HUDEP-2 (cell line): ENCODE measurements around the gene PAX5.

Experiments used
- DNase-seq, 76 experiments: peaks; one replicate each; lab custom pipeline; 2025; ENCODE audit not compliant: unreplicated experiment in 76 of 76; lab: John Stamatoyannopoulos, UW

Gene PAX5

DNA sequence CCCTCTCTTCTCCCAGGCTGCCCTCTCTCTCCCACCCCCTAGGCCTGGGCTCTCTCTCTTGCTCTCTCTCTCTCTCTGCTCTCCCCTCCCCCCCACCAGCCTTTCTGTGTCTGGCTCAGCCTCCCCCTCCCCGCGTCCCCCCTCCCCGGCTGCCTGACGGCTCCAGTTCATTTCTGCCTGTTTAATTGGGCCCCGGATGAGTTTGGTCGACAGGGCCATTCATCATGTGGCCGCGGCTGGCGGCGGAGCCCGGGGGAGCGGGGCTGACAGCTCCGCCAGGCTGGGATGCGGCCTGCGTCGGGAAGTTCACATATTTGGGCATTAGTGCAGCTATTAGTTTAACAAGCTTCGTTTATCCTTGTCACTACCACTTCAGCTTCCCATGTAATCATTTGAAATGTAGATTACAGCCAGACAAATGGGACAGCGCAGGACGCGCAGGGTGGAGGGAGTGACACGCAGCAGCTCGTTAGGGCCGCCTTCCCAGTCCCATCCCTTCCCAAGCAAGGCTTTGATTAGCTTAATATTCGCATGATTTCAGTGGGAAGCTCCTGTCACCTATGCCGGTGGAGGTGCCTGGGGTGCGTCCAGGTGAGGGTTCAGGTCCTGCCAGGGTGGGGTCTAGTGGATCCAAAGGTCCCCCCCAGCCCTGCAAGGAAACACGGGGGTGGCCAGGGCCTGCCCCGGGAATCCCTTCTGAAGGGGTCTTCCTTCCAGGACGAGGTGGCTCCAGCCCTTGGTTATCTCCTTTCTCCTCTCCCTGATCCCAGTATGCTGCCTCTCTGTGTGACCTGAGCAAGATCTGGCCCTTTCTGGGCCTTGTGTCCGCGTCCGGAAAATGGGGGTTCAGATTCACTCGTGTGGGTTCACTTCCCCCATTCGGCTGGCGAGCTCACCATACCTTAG is 214.8 kb downstream of the PAX5 start:
- DNase-seq: no peak

DNA sequence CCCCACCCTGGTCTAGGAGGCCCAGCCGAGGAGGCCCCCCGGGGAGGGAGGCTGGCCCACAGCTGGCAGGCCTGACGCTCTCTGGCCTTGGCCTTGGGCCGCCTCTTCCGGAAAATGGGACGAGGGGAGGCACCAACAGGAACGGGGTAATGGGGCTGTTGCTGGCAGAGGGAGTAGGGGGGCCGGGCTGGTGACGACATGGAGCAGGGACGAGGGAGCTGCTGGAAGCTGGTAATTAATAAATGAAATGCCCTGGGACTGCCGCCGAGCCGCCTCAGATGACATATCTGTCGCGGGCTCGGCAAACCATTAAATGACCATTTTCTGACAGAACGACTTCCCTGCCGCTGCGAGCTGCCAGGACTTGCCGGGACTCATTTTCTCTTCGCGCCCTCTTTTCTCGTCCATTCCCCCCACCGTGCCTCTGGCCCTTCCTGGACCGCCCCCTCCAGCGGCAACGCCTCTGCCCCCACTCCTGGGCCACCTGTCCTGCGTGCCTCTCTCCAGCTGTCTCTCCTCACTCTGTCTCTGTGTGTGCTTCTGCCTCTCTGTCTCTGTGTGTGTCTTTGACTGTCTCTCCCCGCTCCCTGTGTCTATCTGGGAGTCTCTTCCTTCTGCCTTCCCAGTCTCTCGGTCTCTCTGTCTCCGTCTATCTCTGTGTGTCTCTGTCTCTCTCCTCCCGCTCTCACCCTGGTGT is 215.7 kb downstream of the PAX5 start:
- DNase-seq: no peak

DNA sequence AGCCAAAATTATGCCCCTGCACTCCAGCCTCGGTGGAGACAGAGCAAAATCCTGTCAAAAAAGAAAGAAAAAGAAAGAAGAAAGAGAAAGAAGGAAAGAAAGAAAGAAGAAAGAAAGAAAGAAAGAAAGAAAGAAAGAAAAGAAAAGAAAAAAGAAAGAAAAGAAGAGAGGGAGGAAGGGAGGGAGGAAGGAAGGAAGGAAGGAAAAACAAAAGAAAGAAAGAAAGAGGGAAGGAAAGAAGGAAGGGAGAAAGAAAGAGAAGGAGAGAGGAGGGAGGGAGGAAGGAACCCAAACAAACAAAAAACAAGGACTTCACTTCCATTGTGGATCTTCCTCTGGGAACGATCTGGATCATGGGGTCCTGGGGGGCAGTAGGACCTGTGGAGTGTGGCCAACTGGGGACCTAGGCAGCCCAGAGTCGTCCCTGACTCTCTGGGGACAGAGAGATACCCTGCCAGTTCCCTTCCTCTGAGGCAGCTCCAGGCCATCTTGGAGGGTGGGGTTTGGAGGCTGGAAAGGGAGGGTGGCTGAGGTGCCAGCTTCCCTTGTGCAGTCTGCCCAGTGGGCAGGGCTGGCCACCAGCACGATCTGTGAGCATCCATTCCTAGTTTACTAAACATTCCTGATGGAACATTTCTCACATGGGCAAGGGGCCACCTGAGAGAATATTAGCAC is 216.8 kb downstream of the PAX5 start:
- no peak for DNase-seq

DNA sequence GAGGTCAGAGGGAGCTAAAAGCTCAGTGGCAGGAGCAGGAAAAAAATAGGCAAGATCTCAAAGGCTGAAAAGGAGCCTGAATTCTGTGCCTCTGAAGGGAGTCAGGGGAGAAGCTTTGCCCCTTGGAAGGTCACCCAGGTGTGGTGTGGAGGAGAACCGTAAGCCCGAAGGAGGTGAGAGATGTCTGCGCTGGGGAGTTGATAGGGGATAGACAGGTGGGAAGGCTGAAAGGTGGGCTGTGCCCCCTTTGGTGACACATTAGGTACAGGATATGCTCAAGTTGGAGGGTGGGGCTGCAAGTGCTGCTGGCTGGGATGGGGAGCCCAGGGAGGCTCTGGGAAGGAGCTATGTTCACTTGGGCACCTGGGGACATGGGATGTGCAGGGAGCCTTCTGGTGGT is 217.7 kb downstream of the PAX5 start:
- DNase-seq: no peak

DNA sequence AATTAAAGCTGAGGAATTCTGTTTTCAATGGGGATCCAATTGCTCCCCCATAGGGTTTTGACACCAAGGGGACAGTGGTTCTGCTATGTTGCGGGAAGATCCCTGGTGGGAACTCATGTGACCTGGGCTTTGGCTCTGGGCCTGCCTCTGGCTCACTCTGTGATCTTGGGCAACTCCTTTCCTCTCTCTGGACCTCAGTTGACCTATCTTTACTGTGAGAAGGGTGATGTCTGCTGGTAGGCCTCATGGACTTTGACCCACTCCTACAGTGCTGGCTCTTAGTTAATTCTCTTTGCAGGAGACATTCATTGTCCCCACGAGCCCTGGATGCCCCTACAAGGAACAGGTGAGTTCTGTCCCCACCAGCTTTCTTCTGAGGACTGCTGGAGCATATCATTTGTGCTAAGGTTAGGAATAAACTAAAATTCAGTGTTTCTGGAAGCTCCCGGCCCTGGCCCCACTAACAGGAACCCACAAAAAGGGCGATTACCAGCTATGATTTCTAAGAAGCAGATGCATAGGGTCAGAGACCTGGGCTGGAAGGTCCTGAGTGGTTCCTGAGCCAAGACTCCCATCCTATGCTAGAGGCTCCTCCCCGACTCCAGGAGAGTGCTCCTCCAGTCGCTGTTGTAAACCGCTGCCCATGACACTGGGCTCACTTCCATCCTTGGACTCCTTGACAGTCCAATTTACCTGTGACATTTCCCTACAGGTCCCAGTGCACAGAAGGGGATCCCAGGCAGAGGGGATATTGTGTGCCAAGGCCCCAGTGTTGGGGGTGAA is 218.3 kb downstream of the PAX5 start:
- no peak for DNase-seq

DNA sequence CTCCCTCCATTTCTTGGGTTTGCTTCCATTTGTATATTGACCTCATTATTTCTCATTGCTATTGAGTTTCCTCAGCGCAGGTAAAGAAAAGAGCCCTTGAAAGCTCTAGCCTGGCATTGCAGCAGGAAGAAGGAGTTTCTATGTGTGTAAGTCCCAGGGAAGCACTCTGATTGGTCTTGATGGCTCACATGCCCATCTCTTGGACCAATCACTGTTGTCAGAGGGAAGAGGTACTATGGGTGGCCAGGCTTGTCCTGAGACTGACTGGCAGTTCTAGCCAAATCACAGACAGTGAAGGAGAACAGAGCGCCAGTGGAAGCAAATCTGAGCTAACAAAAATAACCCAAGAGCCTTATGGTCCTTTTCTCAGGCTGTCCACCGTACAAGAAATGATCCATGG is 219.0 kb downstream of the PAX5 start:
- DNase-seq: no peak

DNA sequence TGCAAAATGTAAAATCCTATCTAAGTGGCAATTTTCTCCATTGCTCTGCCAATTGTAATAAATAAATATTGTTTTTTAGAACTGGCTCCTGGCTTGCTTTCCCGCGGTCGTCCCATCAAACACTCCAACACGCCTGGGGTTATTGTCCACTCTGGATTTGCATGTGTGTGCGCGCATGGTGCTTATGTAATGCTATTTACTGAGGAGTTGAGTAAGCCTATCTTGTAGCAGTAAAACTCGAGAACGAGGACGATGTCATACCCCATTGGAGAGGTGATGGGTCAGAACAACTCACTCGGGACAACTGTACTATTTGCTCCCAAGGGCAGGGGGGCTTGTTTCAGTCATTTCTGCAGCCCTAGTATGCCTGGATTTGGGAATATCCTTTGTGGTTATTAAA is 220.9 kb downstream of the PAX5 start:
- no peak for DNase-seq

DNA sequence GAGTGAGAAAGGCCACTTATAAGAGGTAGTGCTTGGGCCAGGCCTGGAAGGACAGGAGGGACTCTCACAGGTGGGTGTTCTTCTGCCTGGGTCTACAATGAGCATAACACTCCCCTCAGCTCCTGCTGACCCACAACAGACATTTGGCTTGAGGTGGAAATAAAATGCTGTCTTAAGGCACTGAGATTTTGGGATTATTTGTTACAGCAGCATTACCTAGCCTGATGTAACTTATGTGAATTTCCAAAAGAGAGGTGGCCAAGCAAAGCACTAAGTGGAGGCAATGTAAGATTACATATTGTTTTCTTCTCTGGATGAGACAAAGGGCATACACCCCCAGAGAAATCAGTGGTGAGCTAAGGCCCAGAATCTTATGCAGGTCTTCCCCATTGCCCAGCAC is 221.5 kb downstream of the PAX5 start:
- no peak for DNase-seq

DNA sequence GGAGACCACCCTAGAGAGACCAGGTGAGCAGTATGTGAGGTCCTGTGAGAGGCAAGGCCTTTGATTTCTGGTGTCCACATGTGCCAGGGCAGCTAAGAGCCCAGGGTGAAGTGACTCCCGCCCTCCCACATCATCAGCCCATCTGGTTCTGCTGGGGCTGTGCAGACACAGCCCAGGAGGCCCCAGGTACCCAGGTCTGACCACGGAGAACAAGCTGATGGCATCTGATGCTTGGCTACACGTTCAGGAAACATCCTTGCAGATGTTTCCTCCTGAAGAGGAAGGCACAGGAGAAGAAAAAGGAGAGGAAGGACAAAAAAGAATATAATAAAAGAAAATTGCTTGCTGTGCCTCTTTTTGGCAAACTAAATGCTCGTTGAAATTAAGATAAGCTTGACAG is 225.8 kb downstream of the PAX5 start:
- no peak for DNase-seq

DNA sequence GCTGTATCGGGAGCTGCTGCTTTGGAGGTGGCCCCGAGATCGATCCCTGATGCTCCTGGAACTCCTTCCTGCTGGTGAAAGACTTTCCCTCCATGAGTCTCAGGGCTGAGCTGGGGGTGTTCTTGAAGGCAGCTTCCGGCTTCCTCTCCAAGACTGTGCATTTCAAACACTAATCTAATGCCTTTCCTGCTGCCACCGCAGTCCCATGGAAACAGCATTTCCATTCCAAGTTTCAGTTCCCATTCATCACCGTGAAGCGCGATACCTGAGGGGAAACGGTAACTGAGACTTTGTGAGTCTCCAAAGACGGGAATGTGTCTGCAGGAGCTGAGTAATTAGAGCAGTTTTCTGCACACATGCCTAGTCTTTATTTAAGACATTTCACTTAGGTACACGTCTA is 230.1 kb downstream of the PAX5 start:
- no peak for DNase-seq

DNA sequence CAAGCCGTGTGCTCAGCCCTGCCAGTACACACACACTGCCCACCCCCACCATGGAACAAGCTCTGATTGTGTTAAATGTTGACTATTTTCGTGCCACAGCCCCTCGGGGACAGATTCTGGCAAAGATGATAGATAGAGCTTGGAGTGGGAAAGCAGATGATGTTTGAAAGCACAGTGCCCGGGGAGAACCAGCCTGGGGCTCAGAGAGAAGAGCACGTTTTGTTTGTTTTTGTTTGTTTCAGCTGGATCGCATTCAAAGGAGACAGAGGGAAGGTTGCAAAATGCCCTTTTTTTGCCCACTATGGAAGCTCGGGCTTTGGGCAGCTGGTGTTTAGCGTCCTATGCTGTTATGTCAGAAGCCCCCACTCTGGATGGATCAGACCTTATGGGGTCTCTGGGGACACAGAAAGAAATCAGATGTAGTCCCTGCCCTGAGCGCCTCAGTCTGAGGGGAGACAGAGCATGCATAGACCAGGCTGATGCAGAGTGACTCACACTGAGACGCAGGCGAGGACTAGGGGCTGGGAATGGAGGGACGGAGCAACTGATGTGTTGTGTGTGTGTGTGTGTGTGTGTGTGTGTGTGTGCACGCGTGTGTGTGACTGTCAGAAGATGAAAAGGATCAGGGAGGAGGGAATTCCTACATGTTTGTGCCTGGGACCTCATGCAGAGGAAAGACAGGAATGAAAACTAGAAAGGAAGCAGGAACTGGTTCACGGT is 231.7 kb downstream of the PAX5 start:
- no peak for DNase-seq

DNA sequence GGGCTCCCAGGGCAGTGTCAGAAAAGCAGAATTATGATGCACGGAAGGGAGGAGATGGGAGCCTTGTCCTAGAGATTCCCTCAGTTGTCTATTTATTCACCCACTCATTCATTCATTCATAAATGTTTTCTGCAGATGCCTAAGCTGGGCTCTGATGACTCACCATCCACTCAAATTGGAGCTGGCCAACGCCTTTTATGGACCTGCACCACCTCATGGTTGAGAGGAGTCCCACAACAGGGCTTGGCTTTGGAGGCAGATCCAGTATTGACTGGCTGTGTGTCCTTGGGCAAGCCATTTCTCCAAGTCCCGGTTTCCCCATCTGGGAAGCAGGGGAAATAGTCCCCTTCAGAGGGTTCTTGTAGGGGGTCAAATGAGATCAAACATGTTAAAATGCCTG is 233.6 kb downstream of the PAX5 start:
- no peak for DNase-seq

DNA sequence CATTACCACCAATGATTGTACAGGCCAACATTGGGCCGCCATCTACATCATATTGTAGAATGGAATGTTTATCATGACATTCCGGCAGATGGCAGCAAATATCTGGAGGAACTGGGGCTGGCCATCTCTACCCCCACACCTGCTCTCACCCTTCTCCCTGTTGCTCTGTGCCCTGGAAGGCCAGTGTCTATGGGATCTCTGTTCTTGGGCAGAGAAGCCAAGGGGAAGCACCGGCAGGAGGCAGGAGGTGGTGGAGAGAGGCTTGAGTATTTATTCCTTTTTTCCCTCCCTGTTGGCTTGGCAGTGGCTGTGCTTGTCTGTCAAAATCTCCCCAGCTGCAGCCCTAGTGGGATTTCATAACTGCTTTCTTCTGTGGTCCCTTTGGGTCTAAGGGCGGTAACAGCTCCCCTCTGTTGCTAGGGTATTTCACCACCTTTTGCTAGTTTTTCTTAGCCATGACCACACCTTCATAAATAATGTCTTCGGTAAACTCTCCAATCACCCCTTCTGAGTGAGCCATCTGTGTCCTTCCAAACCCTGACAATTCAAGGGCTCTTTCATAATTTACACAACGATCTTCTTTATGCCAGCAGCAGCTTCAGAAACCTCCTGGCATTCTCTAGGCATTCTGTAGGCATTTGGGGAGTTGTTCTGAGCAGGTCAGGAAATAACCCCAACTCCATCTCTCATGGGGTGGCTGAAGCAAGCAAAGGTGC is 235.6 kb downstream of the PAX5 start:
- DNase-seq: no peak

DNA sequence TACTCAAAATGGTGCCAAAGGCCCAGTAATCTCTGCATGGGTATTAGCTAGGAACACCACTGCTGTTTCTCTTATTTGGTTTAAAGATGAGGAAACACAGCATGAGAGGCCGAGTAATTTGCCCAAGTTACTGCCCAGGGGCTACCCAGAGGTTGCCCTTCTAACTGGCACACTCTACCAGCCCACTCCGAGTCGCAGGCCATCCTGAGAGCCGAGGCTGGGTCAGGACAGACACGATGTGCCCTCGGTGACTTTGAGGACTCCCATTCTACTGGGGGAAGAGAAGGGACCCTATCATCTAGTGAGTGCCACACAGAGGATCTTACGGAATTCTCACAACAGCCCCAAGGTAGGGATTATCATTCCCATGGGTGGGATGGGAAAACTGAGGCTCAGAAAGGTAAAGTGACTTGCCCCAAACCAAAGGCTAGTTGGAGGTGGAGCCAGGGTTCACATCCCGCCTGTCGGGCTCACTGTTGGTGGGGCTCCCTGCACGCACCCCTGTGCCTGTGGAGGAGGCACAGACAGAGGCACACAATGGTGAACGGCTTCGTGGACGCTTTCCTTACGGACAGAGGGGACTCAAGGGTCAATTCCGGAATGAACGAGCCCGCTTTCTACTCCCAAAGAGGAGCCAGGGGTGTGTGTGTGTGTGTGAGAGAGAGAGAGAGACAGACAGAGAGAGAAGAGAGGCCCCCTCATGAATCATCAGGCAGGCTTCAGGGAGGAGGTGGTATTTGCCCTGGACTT is 236.4 kb downstream of the PAX5 start:
- no peak for DNase-seq

DNA sequence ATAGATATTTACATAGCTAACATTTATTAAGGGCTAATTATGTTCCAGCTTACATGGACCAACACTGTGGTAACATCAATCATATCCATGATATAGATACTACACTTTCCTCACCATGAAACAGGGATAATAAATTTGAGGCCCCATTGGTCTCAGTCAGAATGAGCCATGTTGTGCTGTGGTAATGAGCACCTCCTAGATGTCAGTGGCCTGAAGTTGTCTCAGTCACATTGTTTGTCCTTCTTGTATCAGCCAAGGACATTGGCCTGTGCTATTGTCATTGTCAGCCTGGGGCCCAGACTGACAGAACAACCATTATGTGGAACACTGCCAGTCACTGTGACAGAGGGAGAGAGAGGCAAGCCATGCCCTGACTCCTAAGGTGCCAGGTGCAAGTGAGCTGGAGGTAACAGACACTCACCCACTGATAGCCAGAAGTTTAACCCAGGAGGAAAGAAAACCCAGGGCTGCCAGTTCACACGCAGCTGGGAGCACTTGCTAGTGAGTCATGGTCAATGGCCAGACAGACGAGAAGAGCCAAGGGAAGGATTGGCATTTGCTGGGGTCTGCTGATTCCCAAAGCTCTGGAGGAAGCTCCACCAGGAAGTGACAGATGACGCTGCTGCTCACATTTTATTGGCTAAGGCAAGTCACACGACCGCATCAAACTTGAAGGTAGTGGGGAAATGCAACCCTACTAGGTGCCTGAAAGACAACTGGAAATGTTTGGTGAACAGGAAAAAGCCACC is 237.2 kb downstream of the PAX5 start:
- no peak for DNase-seq

DNA sequence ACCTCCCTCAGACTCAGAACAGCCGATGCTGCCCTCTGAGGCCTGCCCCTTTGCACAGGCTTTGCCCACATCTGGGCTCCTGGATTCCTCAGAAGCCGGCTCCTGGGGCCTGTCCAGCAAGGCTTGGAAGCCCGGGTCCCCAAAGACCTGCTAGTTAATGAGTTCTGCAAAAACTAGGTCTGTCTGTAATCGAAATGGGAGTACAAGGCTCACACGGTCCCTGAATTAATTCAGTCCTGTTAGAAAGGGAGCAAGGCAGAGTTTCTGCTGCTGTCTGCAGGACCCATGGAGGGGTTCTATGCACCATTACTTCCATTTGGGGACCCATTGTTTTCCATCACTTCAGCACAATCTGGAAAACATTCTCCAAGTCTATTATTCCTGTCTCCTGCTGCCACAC is 239.6 kb downstream of the PAX5 start:
- no peak for DNase-seq

DNA sequence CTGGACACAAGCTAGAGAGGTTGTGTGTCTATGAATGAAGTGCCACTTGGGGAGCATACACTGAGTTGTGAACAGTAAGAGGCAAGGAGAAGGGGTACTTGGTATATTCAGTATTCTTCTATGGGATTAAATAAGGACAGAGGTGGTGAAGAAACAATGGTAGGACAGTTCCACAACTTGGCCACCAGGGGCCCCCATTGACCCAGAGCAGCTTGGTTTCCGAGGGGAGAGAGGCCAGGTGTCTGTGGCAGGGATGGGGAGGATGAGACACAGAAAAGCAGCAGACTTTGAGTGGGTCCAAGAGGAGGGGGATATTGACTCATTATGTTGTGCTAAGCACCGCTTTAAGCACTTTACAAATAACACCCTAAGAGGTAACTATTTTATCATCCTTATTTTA is 240.8 kb downstream of the PAX5 start:
- DNase-seq: no peak

DNA sequence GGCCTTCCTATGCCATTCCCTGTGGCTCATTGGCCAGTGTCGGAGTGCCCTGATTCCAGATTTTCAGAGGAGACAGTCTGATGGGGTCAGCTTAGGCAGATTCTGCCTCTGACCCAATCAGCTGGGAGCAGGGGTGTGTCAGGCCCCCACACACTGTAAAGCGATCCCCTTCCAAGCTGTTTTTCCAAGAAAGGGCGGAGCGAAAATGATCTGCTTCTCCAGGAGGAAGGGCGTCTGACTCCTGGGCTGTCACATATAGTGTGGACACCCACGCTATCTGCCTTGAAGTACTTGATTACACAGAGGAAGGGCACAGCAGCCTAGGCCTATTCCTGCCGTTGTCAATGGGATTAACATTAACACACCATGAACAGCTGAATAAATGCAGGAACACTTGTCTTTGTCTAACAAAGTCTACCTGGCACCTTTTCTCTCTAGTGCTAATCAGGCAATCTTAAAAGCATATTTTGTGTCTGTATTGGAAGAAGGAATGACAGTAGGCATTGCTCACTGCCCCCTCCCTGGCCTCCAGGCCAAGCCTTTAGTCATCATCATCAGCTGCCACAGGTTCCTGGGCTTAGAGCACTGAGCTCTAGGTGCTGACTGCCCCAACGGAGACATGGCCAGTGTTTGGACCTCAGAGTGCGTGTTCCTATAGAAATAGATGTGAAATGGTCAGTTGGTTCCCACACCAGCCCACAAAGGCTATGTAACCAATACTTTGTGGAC is 242.7 kb downstream of the PAX5 start:
- no peak for DNase-seq
